ENCODE measurements around the gene LIM2. TPM values are rescaled to one million over a fixed set of nuclear protein-coding genes. Genes with fewer than 3 reads are reported as not detected.
A peak's percentile ranks its signal among the peaks of the same experiment; 100 is the strongest.

The LIM2 gene
- total and polyA plus RNA-seq, 9 of the 15 experiments (the other 6 are each of a cell fraction or from before 2014, with no cell fraction given), result 0.07 to 0.45 (median 0.18) TPM; not detected in 4

- TF ChIP-seq ILF3 (IDR thresholded peaks at IDR 0.05; ENCODE audit: borderline replicate concordance), result no peak
- TF ChIP-seq ZFP91 (CRISPR knock-in tag; IDR thresholded peaks at IDR 0.05), result 0 out of 2 replicates have a peak, but pooled peaks have one; percentile 47
- TF ChIP-seq ATF1 (CRISPR knock-in tag; IDR thresholded peaks at IDR 0.05), result no peak
- peak; percentile 22; the same call in 1 of the 2 replicates for TF ChIP-seq ATF1 (tag; IDR thresholded peaks at IDR 0.05)
- TF ChIP-seq TGIF2 (CRISPR knock-in tag; IDR thresholded peaks at IDR 0.05), result peak; percentile 44; the same call in 1 of the 2 replicates
- TF ChIP-seq SMARCC2 (IDR thresholded peaks at IDR 0.05; ENCODE audit: low read depth), result no peak
- peak; percentile 65; the same call in 1 of the 2 replicates for TF ChIP-seq ESRRA (IDR thresholded peaks at IDR 0.05; ENCODE audit: borderline replicate concordance, low read depth)
- TF ChIP-seq NUFIP1 (IDR thresholded peaks at IDR 0.05; ENCODE audit: partially characterized antibody), result no peak
- TF ChIP-seq ZNF449 (CRISPR knock-in tag; IDR thresholded peaks at IDR 0.05), result no peak
- peak in 1 of 2 experiments; percentile 26; a peak in 1 of 4 replicates for TF ChIP-seq NONO (IDR thresholded peaks at IDR 0.05; ENCODE audit: low read depth in 2 of 2, low read length in 1 of 2)
- TF ChIP-seq, protein P1, sequence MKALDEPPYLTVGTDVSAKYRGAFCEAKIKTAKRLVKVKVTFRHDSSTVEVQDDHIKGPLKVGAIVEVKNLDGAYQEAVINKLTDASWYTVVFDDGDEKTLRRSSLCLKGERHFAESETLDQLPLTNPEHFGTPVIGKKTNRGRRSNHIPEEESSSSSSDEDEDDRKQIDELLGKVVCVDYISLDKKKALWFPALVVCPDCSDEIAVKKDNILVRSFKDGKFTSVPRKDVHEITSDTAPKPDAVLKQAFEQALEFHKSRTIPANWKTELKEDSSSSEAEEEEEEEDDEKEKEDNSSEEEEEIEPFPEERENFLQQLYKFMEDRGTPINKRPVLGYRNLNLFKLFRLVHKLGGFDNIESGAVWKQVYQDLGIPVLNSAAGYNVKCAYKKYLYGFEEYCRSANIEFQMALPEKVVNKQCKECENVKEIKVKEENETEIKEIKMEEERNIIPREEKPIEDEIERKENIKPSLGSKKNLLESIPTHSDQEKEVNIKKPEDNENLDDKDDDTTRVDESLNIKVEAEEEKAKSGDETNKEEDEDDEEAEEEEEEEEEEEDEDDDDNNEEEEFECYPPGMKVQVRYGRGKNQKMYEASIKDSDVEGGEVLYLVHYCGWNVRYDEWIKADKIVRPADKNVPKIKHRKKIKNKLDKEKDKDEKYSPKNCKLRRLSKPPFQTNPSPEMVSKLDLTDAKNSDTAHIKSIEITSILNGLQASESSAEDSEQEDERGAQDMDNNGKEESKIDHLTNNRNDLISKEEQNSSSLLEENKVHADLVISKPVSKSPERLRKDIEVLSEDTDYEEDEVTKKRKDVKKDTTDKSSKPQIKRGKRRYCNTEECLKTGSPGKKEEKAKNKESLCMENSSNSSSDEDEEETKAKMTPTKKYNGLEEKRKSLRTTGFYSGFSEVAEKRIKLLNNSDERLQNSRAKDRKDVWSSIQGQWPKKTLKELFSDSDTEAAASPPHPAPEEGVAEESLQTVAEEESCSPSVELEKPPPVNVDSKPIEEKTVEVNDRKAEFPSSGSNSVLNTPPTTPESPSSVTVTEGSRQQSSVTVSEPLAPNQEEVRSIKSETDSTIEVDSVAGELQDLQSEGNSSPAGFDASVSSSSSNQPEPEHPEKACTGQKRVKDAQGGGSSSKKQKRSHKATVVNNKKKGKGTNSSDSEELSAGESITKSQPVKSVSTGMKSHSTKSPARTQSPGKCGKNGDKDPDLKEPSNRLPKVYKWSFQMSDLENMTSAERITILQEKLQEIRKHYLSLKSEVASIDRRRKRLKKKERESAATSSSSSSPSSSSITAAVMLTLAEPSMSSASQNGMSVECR (CRISPR knock-in tag; IDR thresholded peaks at IDR 0.05), result peak; percentile 56; the same call in 1 of the 2 replicates
- TF ChIP-seq KAT7 (CRISPR knock-in tag; IDR thresholded peaks at IDR 0.05; ENCODE audit: borderline replicate concordance), result 0 out of 2 replicates have a peak, but pooled peaks have one; percentile 73
- TF ChIP-seq BRD4 (IDR thresholded peaks at IDR 0.05), result 0 out of 2 replicates have a peak, but pooled peaks have one; percentile 45
- no peak for TF ChIP-seq YBX1 (IDR thresholded peaks at IDR 0.05)
- TF ChIP-seq RCOR1 (IDR thresholded peaks at IDR 0.05; ENCODE audit: borderline replicate concordance in 1 of 2, low read depth in 2 of 2, low read length in 2 of 2), result no peak
- no peak for TF ChIP-seq CCNT2 (IDR thresholded peaks at IDR 0.05; ENCODE audit: borderline replicate concordance, extremely low read depth, insufficient read length, low read depth, low read length)
- TF ChIP-seq ZNF707 (CRISPR knock-in tag; conservative IDR thresholded peaks at IDR 0.05), result no peak
- TF ChIP-seq PHTF2 (CRISPR knock-in tag; IDR thresholded peaks at IDR 0.05), result no peak
- TF ChIP-seq TFAP4 (CRISPR knock-in tag; IDR thresholded peaks at IDR 0.05; ENCODE audit: borderline replicate concordance), result peak; percentile 26; the same call in 1 of the 2 replicates
- TF ChIP-seq ZNF766 (CRISPR knock-in tag; conservative IDR thresholded peaks at IDR 0.05), result no peak
These were observed 21.8 kb downstream of the LIM2 start, which contains the start of gene ETFB (continued) for GRCh38 chr19:51365965-51366388.
